Lower leg skin (tissue), 3 donors: ENCODE results near the gene ITPRID1.

Source experiments
- CTCF ChIP-seq, 3 donors: fragments of 450-650 bp; IDR thresholded peaks; one replicate each; pipeline ENCODE4 v1.5.1; 2016; ENCODE audit warnings: antibody characterized with exemption in 3 of 3, mild to moderate bottlenecking in 3 of 3, moderate library complexity in 2 of 3
- POLR2A ChIP-seq, 2 donors: fragments of 450-650 bp; IDR thresholded peaks; one replicate each; pipeline ENCODE4 v1.6.1; 2016 to 2017; ENCODE audit warnings: antibody characterized with exemption in 2 of 2, mild to moderate bottlenecking in 1 of 2, moderate library complexity in 1 of 2

GRCh38 chr7:31493714-31494181 is 20.1 kb upstream of the ITPRID1 start:
- TF ChIP-seq POLR2A (IDR thresholded peaks at IDR 0.05) (no peak), CTCF (IDR thresholded peaks at IDR 0.05) (no peak)
